ENCODE measurements around the gene WNT16.

WNT16 gene

GRCh38 chr7:121334875-121335648, 6.3 kb downstream of the WNT16 start:
- H3K79me2 ChIP-seq (ENCODE audit: control insufficient read depth, low read length): no peaks in the 10 kb centered on the region
- H3F3A ChIP-seq (ENCODE audit: control insufficient read depth, insufficient read depth): no peaks in the 10 kb centered on the region
- no peaks in the 10 kb centered on the region for H4K20me1 ChIP-seq (ENCODE audit: control insufficient read depth, insufficient read depth, low read depth, low read length)
- H3K4me2 ChIP-seq (ENCODE audit: low read length): no peak overlapping the region
- no peaks in the 10 kb centered on the region for H3K36me3 ChIP-seq (ENCODE audit: control insufficient read depth, low read length)
- no peaks in the 10 kb centered on the region for H3K9me2 ChIP-seq (replicated peaks; ENCODE audit: control insufficient read depth, low read length)
- no peak overlapping the region for H3K27ac ChIP-seq (ENCODE audit: low read depth, low read length)
- H3K4me3 ChIP-seq (ENCODE audit: low read length): no peak overlapping the region
- H3K9me3 ChIP-seq (ENCODE audit: control insufficient read depth, insufficient read depth, low read length): no peaks in the 10 kb centered on the region
- H3K27me3 ChIP-seq (ENCODE audit: control insufficient read depth, low read length): peaks cover 21% of the 10 kb centered on the region
- TF ChIP-seq CTCF (IDR thresholded peaks at IDR 0.05; ENCODE audit: low read depth, low read length, poor library complexity, severe bottlenecking) (no peak), EZH2phosphoT487 (IDR thresholded peaks at IDR 0.05; ENCODE audit: borderline replicate concordance, low read length) (no peak)
- no peaks in the 10 kb centered on the region for H3K4me1 ChIP-seq (ENCODE audit: control insufficient read depth, low read length)

- Histone ChIP-seq H3K27ac (ENCODE audit: low read depth, low read length) (no peak overlapping the region), H3K9me2 (replicated peaks; ENCODE audit: control insufficient read depth, low read length) (no peaks in the 10 kb centered on the region), H3K9me3 (ENCODE audit: control insufficient read depth, insufficient read depth, low read length) (no peaks in the 10 kb centered on the region), H4K20me1 (ENCODE audit: control insufficient read depth, insufficient read depth, low read depth, low read length) (no peaks in the 10 kb centered on the region), H3K4me2 (ENCODE audit: low read length) (no peak overlapping the region), H3K4me1 (ENCODE audit: control insufficient read depth, low read length) (no peaks in the 10 kb centered on the region), H3K36me3 (ENCODE audit: control insufficient read depth, low read length) (no peaks in the 10 kb centered on the region), H3F3A (ENCODE audit: control insufficient read depth, insufficient read depth) (no peaks in the 10 kb centered on the region), H3K27me3 (ENCODE audit: control insufficient read depth, low read length) (peaks cover 10% of the 10 kb centered on the region; the same call in 1 of the 2 replicates), H3K4me3 (ENCODE audit: low read length) (no peak overlapping the region), H3K79me2 (ENCODE audit: control insufficient read depth, low read length) (no peaks in the 10 kb centered on the region)
- TF ChIP-seq CTCF (IDR thresholded peaks at IDR 0.05; ENCODE audit: low read depth, low read length, poor library complexity, severe bottlenecking) (no peak), EZH2phosphoT487 (IDR thresholded peaks at IDR 0.05; ENCODE audit: borderline replicate concordance, low read length) (no peak)
Observed at GRCh38 chr7:121336579-121336978, 7.8 kb downstream of the WNT16 start.

GRCh38 chr7:121337398-121337797, 8.6 kb downstream of the WNT16 start:
- H3K27ac ChIP-seq (ENCODE audit: low read depth, low read length): no peak overlapping the region

More at GRCh38 chr7:121337398-121337797, 8.6 kb downstream of the WNT16 start:
- Histone ChIP-seq H3K4me3 (ENCODE audit: low read length) (no peak overlapping the region), H3K4me1 (ENCODE audit: control insufficient read depth, low read length) (no peaks in the 10 kb centered on the region), H3K79me2 (ENCODE audit: control insufficient read depth, low read length) (no peaks in the 10 kb centered on the region), H3K27me3 (ENCODE audit: control insufficient read depth, low read length) (0 out of 2 replicates have a peak, but pooled peaks cover 8% of the 10 kb centered on the region), H4K20me1 (ENCODE audit: control insufficient read depth, insufficient read depth, low read depth, low read length) (no peaks in the 10 kb centered on the region), H3K9me3 (ENCODE audit: control insufficient read depth, insufficient read depth, low read length) (no peaks in the 10 kb centered on the region), H3K36me3 (ENCODE audit: control insufficient read depth, low read length) (peaks cover under 1% of the 10 kb centered on the region; the same call in 1 of the 2 replicates), H3K9me2 (replicated peaks; ENCODE audit: control insufficient read depth, low read length) (no peaks in the 10 kb centered on the region), H3K4me2 (ENCODE audit: low read length) (no peak overlapping the region), H3F3A (ENCODE audit: control insufficient read depth, insufficient read depth) (no peaks in the 10 kb centered on the region)
- peak; percentile 41 for TF ChIP-seq CTCF (IDR thresholded peaks at IDR 0.05; ENCODE audit: low read depth, low read length, poor library complexity, severe bottlenecking)
- no peak for TF ChIP-seq EZH2phosphoT487 (IDR thresholded peaks at IDR 0.05; ENCODE audit: borderline replicate concordance, low read length)
